ENCODE measurements around the gene SPPL2B.
A peak's percentile ranks its signal among the peaks of the same experiment; 100 is the strongest.

The SPPL2B gene

DNA sequence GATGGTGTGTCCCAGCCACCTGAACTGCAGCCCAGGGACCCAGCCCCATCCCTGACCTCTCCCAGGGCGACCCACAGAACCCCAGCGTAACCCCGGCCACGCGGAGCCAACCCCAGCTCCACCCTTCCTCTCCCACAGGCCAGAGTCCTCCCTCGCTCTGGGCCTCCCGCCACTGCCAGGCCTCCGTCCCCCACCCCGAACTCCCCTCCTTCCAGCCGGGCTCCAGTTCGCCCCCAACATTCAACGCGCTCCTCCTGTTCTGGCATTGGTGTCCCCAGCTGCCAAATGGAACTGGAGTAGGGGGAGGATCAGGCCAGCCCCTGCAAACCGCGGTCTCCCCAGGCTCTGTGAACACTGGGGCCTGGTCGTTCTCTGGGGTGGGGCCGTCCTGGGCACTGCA, 28.0 kb upstream of the SPPL2B start:
- DNase-seq (ENCODE audit: insufficient read length, low spot score) (no peak), FAIRE-seq (no peak)
- TF ChIP-seq POU2F2 (IDR thresholded peaks at IDR 0.05; ENCODE audit: low read depth, low read length) = no peak
- TF ChIP-seq PAX5 (IDR thresholded peaks at IDR 0.05; ENCODE audit: insufficient read depth, low read length, severe bottlenecking) = no peak
- no peak; the same call in 1 of the 2 replicates for TF ChIP-seq POLR2A (IDR thresholded peaks at IDR 0.05; ENCODE audit: low read depth, low read length)
- no peak for TF ChIP-seq SPI1 (IDR thresholded peaks at IDR 0.05; ENCODE audit: low read depth, low read length)
- TF ChIP-seq POLR2AphosphoS5 (IDR thresholded peaks at IDR 0.05; ENCODE audit: low read depth, low read length) = no peak
- no peak for TF ChIP-seq TAF1 (IDR thresholded peaks at IDR 0.05; ENCODE audit: low read depth, low read length)

DNA sequence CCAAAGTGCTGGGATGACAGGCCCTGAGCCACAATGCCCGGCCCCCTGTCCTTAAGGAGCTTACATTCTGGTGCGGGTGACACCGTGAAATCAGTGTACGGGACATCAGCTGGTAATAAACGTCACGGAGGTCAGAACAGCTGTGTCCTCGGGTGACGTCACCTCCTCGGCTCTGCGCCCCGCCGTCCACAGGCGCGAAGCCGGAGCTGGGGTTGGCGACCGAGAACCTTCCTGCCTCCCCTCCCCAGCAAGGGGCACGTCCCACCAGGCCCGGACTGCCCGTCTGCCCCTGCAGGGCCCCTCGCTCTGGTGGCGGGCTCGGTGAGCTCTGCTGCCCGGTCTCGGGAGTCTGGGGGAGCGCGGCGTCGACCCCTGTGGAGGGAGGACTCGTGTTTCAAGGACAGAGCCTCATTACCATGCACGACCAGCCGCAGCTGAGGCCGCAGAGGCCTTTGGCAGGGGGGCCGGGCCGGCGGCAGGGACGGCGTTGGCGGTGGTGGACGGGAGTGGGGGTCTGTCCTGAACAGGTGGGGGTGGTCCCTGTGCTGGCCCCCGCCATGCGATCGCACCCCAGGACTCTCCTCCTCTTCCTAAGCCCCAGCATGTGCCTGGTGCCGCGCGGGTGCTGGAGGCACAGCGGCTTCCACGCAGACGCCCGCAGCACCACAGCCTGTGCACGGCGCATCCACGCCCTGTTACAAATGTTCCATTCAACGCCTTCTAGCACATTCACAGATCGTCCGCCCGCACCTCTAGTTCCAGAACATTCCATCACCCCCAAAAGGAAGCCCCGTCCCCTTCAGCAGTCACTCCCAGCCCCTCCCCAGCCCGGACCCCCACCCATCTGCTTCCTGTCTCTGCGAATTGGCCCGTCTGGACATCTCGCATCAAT, 25.9 kb upstream of the SPPL2B start:
- DNase-seq (ENCODE audit: insufficient read length, low spot score) (no peak), FAIRE-seq (no peak)
- no peak for TF ChIP-seq TAF1 (IDR thresholded peaks at IDR 0.05; ENCODE audit: low read depth, low read length)
- TF ChIP-seq POLR2A (IDR thresholded peaks at IDR 0.05; ENCODE audit: low read depth, low read length) = 0 out of 2 replicates have a peak, but pooled peaks have one; percentile 15
- TF ChIP-seq POLR2AphosphoS5 (IDR thresholded peaks at IDR 0.05; ENCODE audit: low read depth, low read length) = peak; percentile 63; the same call in 1 of the 2 replicates

DNA sequence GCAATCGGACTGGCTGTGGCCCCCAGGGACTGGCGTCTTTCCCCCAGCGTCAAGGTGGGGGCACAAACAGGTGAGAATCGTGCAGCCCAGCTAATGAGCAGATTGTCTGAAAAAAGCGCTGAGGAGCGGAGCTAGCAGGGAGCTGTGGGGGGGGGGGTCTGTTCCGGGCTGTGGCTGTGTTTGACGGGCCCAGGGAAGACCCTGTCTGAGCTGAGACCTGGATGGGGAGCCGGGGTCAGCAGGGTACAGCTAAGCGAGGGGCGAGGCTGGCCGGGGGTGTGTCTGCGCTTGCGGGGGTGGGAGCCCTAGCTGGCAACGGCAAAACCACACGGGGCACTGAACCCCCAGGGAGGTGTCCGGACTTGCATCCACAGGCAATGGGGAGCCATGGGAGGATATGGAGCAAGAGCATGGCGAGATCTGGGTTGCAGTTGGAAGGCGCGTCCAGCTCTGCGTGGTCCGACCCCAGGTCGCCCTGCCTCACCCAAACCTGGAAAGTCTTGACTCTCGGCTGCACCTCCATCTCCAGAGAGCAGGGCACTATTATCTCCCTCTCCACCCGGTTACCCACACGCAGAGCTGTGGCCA, 25.2 kb upstream of the SPPL2B start:
- FAIRE-seq (no peak), DNase-seq (ENCODE audit: insufficient read length, low spot score) (no peak)
- TF ChIP-seq POU2F2 (IDR thresholded peaks at IDR 0.05; ENCODE audit: low read depth, low read length) (no peak), SPI1 (IDR thresholded peaks at IDR 0.05; ENCODE audit: low read depth, low read length) (no peak), POLR2AphosphoS5 (IDR thresholded peaks at IDR 0.05; ENCODE audit: low read depth, low read length) (no peak), PAX5 (IDR thresholded peaks at IDR 0.05; ENCODE audit: insufficient read depth, low read length, severe bottlenecking) (no peak), TAF1 (IDR thresholded peaks at IDR 0.05; ENCODE audit: low read depth, low read length) (no peak), POLR2A (IDR thresholded peaks at IDR 0.05; ENCODE audit: low read depth, low read length) (no peak)

DNA sequence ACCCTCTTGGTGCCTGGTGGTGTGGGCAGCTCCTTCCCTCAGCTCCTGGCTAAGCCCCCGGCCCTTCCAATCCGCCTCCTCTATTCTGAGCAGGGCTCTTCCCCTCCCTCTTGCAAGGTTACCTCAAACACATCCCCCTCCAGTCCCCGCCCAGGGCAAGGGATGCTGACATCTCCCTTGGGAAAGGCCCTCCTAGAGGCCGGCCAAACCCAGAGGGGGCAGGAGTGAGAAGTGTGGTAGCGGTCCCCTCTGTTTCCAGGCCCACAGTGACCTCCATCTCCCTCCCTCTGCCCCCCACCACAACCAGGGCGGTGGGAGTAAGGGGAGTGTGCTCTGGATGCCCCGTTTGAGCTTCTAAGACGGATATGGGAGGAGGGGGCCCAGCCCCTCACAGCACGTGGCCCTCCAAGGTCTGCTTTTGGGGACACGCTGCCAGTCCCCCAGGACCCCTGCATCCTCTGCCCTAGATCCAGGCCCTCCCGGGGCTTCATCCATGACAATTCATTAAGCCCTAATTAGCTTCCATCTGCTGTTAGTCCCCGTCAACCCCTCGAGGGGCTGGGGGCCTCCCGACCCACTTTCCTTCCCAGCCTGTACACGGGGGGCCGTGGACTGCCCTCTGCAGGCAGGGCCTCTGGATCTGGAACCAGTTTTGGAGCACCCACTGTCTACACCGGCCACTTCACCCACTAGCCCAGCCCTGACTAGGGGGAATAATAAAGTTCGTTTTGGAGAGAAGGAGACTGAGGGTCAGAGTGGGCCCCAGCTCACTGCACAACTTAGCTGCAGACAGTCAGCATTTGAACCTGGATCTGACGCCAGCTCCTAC, 22.8 kb upstream of the SPPL2B start:
- TF ChIP-seq POLR2A (IDR thresholded peaks at IDR 0.05; ENCODE audit: low read depth, low read length) (no peak), SPI1 (IDR thresholded peaks at IDR 0.05; ENCODE audit: low read depth, low read length) (no peak), TAF1 (IDR thresholded peaks at IDR 0.05; ENCODE audit: low read depth, low read length) (no peak), POU2F2 (IDR thresholded peaks at IDR 0.05; ENCODE audit: low read depth, low read length) (no peak), PAX5 (IDR thresholded peaks at IDR 0.05; ENCODE audit: insufficient read depth, low read length, severe bottlenecking) (no peak), POLR2AphosphoS5 (IDR thresholded peaks at IDR 0.05; ENCODE audit: low read depth, low read length) (no peak; the same call in 1 of the 2 replicates)
- FAIRE-seq = no peak

DNA sequence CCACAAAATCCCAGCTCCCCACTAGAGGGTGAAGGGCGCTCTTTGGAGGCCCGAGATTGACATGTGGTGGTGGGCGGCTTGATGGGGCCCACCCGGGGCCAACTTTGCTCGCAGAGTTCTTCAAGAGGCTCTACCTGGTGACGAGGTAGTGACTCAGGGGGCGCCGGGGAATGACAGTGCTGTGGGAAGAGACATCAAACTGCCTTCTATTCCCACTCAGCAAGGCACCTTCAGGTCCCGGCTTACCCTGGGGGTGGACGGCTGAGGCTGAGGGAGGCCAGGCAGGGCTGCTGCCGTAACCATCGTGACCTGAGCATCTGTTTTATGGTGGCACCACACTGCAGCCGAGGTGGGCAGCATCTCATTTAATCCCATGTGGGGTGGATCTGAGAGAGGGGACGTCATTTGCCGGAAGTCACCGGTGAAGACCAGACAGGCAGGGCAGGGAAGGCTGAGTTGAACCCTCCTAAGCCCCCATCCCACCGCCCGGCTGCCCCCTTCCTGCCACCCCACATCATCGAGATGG, 22.1 kb upstream of the SPPL2B start:
- DNase-seq (ENCODE audit: insufficient read length, low spot score) (no peak), FAIRE-seq (no peak)
- TF ChIP-seq PAX5 (IDR thresholded peaks at IDR 0.05; ENCODE audit: insufficient read depth, low read length, severe bottlenecking) (no peak), SPI1 (IDR thresholded peaks at IDR 0.05; ENCODE audit: low read depth, low read length) (no peak), POLR2A (IDR thresholded peaks at IDR 0.05; ENCODE audit: low read depth, low read length) (no peak), POU2F2 (IDR thresholded peaks at IDR 0.05; ENCODE audit: low read depth, low read length) (no peak), TAF1 (IDR thresholded peaks at IDR 0.05; ENCODE audit: low read depth, low read length) (no peak), POLR2AphosphoS5 (IDR thresholded peaks at IDR 0.05; ENCODE audit: low read depth, low read length) (no peak)

More for the DNA sequence above, 22.8 kb upstream of the SPPL2B start:
- DNase-seq (ENCODE audit: insufficient read length, low spot score) = no peak

DNA sequence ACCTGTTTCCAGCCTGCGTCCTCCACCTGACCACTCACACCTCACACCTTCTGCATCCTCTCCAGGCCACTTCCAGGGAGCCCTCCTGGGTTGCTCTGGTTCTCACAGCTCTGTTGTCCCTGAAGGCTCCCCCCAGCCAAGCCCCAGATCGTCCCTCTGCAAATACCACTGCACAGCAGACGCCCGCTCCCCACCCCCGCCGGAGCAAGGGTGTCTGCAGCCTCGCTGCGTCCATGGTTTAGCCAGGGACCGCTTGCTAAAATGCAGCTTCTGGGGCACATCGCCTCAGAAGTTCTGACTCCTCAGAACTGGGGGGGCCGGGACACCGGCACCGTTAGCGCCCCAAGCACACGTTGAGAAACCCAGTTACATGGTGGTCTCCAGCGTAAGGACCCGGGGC, 21.5 kb upstream of the SPPL2B start:
- no peak for FAIRE-seq

DNA sequence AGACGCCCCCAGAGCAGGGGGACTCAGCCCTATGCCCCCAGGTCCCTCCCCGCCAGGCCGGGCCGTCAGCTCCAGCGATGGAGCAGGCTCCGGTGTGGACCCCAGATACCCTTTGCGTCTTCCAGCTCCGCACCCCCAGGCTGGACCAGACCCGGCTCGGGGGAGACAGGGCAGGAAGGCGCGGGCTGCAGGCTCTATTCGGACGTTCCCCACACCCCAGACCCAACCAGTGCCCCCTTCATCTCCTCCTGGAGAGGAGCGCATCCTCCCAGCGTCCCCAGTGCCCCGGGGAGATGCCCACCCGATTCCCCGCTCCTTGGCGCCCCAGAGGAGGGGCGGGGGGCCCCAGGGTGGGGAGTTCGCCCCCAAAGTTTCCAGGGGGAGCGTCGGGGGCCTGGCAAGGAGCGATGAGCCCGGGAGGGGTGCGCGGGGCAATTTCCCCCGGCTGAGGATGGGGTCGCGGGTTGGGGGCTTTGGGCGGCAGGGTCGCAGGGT, 20.9 kb upstream of the SPPL2B start:
- TF ChIP-seq PAX5 (IDR thresholded peaks at IDR 0.05; ENCODE audit: insufficient read depth, low read length, severe bottlenecking) = no peak
- no peak for TF ChIP-seq POU2F2 (IDR thresholded peaks at IDR 0.05; ENCODE audit: low read depth, low read length)
- no peak for TF ChIP-seq TAF1 (IDR thresholded peaks at IDR 0.05; ENCODE audit: low read depth, low read length)
- TF ChIP-seq POLR2A (IDR thresholded peaks at IDR 0.05; ENCODE audit: low read depth, low read length) = no peak
- no peak for TF ChIP-seq POLR2AphosphoS5 (IDR thresholded peaks at IDR 0.05; ENCODE audit: low read depth, low read length)
- TF ChIP-seq SPI1 (IDR thresholded peaks at IDR 0.05; ENCODE audit: low read depth, low read length) = no peak
- FAIRE-seq = no peak
- no peak for DNase-seq (ENCODE audit: insufficient read length, low spot score)

More for the DNA sequence above, 21.5 kb upstream of the SPPL2B start:
- no peak for TF ChIP-seq TAF1 (IDR thresholded peaks at IDR 0.05; ENCODE audit: low read depth, low read length)
- TF ChIP-seq POU2F2 (IDR thresholded peaks at IDR 0.05; ENCODE audit: low read depth, low read length) = no peak
- no peak for TF ChIP-seq POLR2AphosphoS5 (IDR thresholded peaks at IDR 0.05; ENCODE audit: low read depth, low read length)
- TF ChIP-seq SPI1 (IDR thresholded peaks at IDR 0.05; ENCODE audit: low read depth, low read length) = no peak
- DNase-seq (ENCODE audit: insufficient read length, low spot score) = no peak

DNA sequence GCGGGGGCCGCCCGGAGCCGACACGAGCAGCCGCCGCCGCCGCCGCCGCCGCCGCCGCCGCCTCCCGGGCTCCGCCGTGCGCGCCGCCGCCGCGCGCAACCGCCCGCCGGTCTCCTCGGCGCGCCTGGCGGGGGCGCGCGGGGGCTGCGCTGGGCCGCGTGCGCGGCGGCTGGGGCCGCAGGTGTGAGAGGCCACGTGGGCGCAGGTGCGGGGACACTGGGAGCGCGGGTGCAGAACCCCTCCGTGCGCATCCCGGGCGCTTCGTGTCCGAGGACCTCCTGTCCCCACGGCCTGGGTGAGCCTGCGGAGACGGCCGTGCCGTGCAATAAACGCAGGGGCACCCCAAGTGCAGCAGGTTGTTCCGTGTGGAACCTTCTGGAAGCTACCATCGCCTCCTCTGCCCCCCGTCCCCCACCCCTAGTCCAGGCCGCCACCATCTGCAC, 20.3 kb upstream of the SPPL2B start, which contains the start of gene LINGO3:
TSS of gene LINGO3 (minus strand) at position 41 of the 443 bp plus-strand sequence. CDS start 16,378 bp downstream, outside the sequence.
- FAIRE-seq (no peak), DNase-seq (ENCODE audit: insufficient read length, low spot score) (no peak)
- TF ChIP-seq PAX5 (IDR thresholded peaks at IDR 0.05; ENCODE audit: insufficient read depth, low read length, severe bottlenecking) = no peak
- TF ChIP-seq SPI1 (IDR thresholded peaks at IDR 0.05; ENCODE audit: low read depth, low read length) = no peak
- TF ChIP-seq POU2F2 (IDR thresholded peaks at IDR 0.05; ENCODE audit: low read depth, low read length) = no peak
- TF ChIP-seq POLR2AphosphoS5 (IDR thresholded peaks at IDR 0.05; ENCODE audit: low read depth, low read length) = no peak
- TF ChIP-seq TAF1 (IDR thresholded peaks at IDR 0.05; ENCODE audit: low read depth, low read length) = no peak
- no peak for TF ChIP-seq POLR2A (IDR thresholded peaks at IDR 0.05; ENCODE audit: low read depth, low read length)

Measured in GM12891 (cell line).